HCT116 (cell line): ENCODE measurements around the gene NEUROD4. TPM values are rescaled to one million over a fixed set of nuclear protein-coding genes. Genes with fewer than 3 reads are reported as not detected.

Experiments used
- ATAC-seq: fragments of 200-7000 bp; cut with Tn5 transposase; 2 replicates; pipeline ENCODE4 v1.9.1; 2020; ENCODE audit warnings: mild to moderate bottlenecking, moderate library complexity
- BruUV-seq: library from RNA; stranded (reverse); fragments of 400-500 nt; replicated peaks from 2 replicates; lab custom pipeline; 2021; lab: Mats Ljungman, UMichigan
- CTCF ChIA-PET: fragments of 300-600 bp; sonication (Branson Sonifier 250); formaldehyde crosslinking; loops from one replicate; lab custom pipeline; 2021; ENCODE audit warnings: antibody characterized with exemption; lab: Charles Lee
- POLR2A ChIA-PET: fragments of 300-600, 350-600 bp; sonication (Branson Sonifier 250); formaldehyde crosslinking; loops from one replicate; lab custom pipeline; 2021; ENCODE audit warnings: antibody characterized with exemption; lab: Charles Lee
- RAD21 ChIA-PET, 2 experiments: fragments of 300-600 bp; sonication (Branson Sonifier 250); formaldehyde crosslinking; loops; one replicate each; lab custom pipeline; 2023; ENCODE audit warnings: low total read pairs in 2 of 2; ENCODE audit not compliant: uncharacterized antibody in 2 of 2, unreplicated experiment in 2 of 2, low non-redundant PET in 1 of 2; lab: Charles Lee
- DNase-seq: peaks from one replicate; pipeline ENCODE4 v3.0.0-alpha.2; 2010; ENCODE audit warnings: low read depth, low spot score
- H2AFZ ChIP-seq: fragments of 200-600 bp; shearing (Covaris generic), sonication (generic); 2 replicates; pipeline ENCODE4 v1.6.1; 2017; ENCODE audit warnings: low read depth, mixed run types, mixed read lengths, antibody characterized with exemption, low read length; ENCODE audit not compliant: poor library complexity, severe bottlenecking
- H3K27ac ChIP-seq: 2 replicates; pipeline ENCODE4 v1.5.1; 2012; ENCODE audit warnings: low read depth, low read length
- H3K27me3 ChIP-seq: fragments of 200-600 bp; sonication (generic); 2 replicates; pipeline ENCODE4 v1.6.1; 2016; ENCODE audit warnings: mixed run types, low read length, mixed read lengths; ENCODE audit not compliant: insufficient read depth
- H3K36me3 ChIP-seq, 2 experiments: fragments of 200-500 bp in 1 of 2; fragments of 200-600 bp in 1 of 2; sonication (Bioruptor generic) in 1 of 2; sonication (generic) in 1 of 2; 2 replicates each; pipeline versions ENCODE4 v1.5.1 to v1.6.1; 2014 to 2016; ENCODE audit warnings: low read length in 2 of 2, inconsistent platforms in 1 of 2, mixed read lengths in 1 of 2, mixed run types in 1 of 2; ENCODE audit not compliant: insufficient read depth in 2 of 2, control insufficient read depth in 1 of 2
- H3K4me1 ChIP-seq, 2 experiments: fragments of 200-600 bp in 1 of 2; sonication (generic) in 1 of 2; 2 replicates each; pipeline versions ENCODE4 v1.5.1 to v1.6.1; 2012 to 2017; ENCODE audit warnings: low read length in 2 of 2, inconsistent platforms in 1 of 2, mild to moderate bottlenecking in 1 of 2, mixed read lengths in 1 of 2, mixed run types in 1 of 2, moderate library complexity in 1 of 2; ENCODE audit not compliant: insufficient read depth in 2 of 2, control insufficient read depth in 1 of 2
- H3K4me2 ChIP-seq: fragments of 200-600 bp; sonication (generic); 2 replicates; pipeline ENCODE4 v1.6.1; 2017; ENCODE audit warnings: mixed run types, low read length, mixed read lengths
- H3K4me3 ChIP-seq, 2 experiments: fragments of 200-600 bp in 1 of 2; sonication (generic) in 1 of 2; replicated peaks in 1 of 2; 2 replicates each; pipeline ENCODE4 v1.5.1; 2011 to 2016; ENCODE audit warnings: low read length in 2 of 2, control low read depth in 1 of 2, low read depth in 1 of 2, mild to moderate bottlenecking in 1 of 2, mixed read lengths in 1 of 2, mixed run types in 1 of 2
- H3K79me2 ChIP-seq: fragments of 200-600 bp; sonication (generic); 2 replicates; pipeline ENCODE4 v1.6.1; 2017; ENCODE audit warnings: mild to moderate bottlenecking, mixed run types, low read length, moderate library complexity, mixed read lengths; ENCODE audit not compliant: insufficient read depth
- H3K9ac ChIP-seq: fragments of 200-600 bp; sonication (generic); 2 replicates; pipeline ENCODE4 v1.6.1; 2016; ENCODE audit warnings: low read length, mixed read lengths
- H3K9me2 ChIP-seq: fragments of 200-600 bp; sonication (generic), shearing (Covaris generic); 2 replicates; pipeline ENCODE4 v1.6.1; 2017; ENCODE audit warnings: mixed run types, mild to moderate bottlenecking, moderate library complexity; ENCODE audit not compliant: insufficient read depth
- H3K9me3 ChIP-seq, 2 experiments: fragments of 200-500 bp in 1 of 2; fragments of 200-600 bp in 1 of 2; sonication (Bioruptor generic) in 1 of 2; sonication (generic) in 1 of 2; 2 replicates each; pipeline ENCODE4 v1.6.1; 2014 to 2017; ENCODE audit warnings: low read length in 2 of 2, mixed read lengths in 2 of 2, inconsistent platforms in 1 of 2, low read depth in 1 of 2, mild to moderate bottlenecking in 1 of 2, mixed run types in 1 of 2, moderate library complexity in 1 of 2; ENCODE audit not compliant: control insufficient read depth in 1 of 2, insufficient read depth in 1 of 2
- H4K20me1 ChIP-seq: fragments of 200-600 bp; sonication (generic), shearing (Covaris generic); 2 replicates; pipeline ENCODE4 v1.6.1; 2017; ENCODE audit warnings: mixed run types, mild to moderate bottlenecking, moderate library complexity; ENCODE audit not compliant: insufficient read depth
- ATF3 ChIP-seq: IDR thresholded peaks from 2 replicates; pipeline ENCODE4 v1.6.1; 2012
- CTCF ChIP-seq, 3 experiments: fragments of 200-600 bp in 1 of 3; sonication (generic) in 1 of 3; IDR thresholded peaks in 2 of 3; conservative IDR thresholded peaks in 1 of 3; 2 replicates each; pipeline ENCODE4 v1.5.1; 2012 to 2017; ENCODE audit warnings: low read depth in 2 of 3, low read length in 2 of 3, antibody characterized with exemption in 1 of 3, borderline replicate concordance in 1 of 3, control low read depth in 1 of 3, mild to moderate bottlenecking in 1 of 3, mixed read lengths in 1 of 3, mixed run types in 1 of 3, moderate library complexity in 1 of 3; ENCODE audit not compliant: insufficient read depth in 1 of 3
- EGR1 ChIP-seq: IDR thresholded peaks from 2 replicates; pipeline ENCODE4 v1.6.1; 2012; ENCODE audit warnings: low read depth
- ELF1 ChIP-seq: IDR thresholded peaks from 2 replicates; pipeline ENCODE4 v1.6.1; 2012; ENCODE audit warnings: low read depth, borderline replicate concordance
- EZH2phosphoT487 ChIP-seq: fragments of 200-600 bp; IDR thresholded peaks from 2 replicates; pipeline ENCODE4 v1.6.1; 2018; ENCODE audit warnings: antibody characterized with exemption, borderline replicate concordance
- MAX ChIP-seq: IDR thresholded peaks from 2 replicates; pipeline ENCODE4 v1.6.1; 2012
- POLR2A ChIP-seq: IDR thresholded peaks from 2 replicates; pipeline ENCODE4 v1.7.0; 2011; ENCODE audit warnings: borderline replicate concordance; ENCODE audit not compliant: insufficient read depth, insufficient read length; ENCODE audit errors: extremely low read depth
- POLR2AphosphoS5 ChIP-seq: IDR thresholded peaks from 2 replicates; pipeline ENCODE4 v1.6.1; 2011; ENCODE audit warnings: mild to moderate bottlenecking, low read depth, low read length, moderate library complexity
- RAD21 ChIP-seq: IDR thresholded peaks from 2 replicates; pipeline ENCODE4 v1.6.1; 2012; ENCODE audit warnings: low read depth, mild to moderate bottlenecking
- SIN3A ChIP-seq: IDR thresholded peaks from 2 replicates; pipeline ENCODE4 v1.6.1; 2012; ENCODE audit warnings: low read depth
- SP1 ChIP-seq: IDR thresholded peaks from 2 replicates; pipeline ENCODE4 v1.6.1; 2012; ENCODE audit warnings: low read depth
- SRF ChIP-seq: IDR thresholded peaks from 2 replicates; pipeline ENCODE4 v1.6.1; 2012; ENCODE audit warnings: low read depth
- YY1 ChIP-seq: IDR thresholded peaks from 2 replicates; pipeline ENCODE4 v1.6.1; 2011; ENCODE audit warnings: low read length, low read depth, moderate library complexity, mild to moderate bottlenecking; ENCODE audit not compliant: insufficient replicate concordance; ENCODE audit errors: extremely low read depth
- ZBTB33 ChIP-seq: IDR thresholded peaks from 2 replicates; pipeline ENCODE4 v1.6.1; 2011; ENCODE audit warnings: mild to moderate bottlenecking, low read length, moderate library complexity; ENCODE audit not compliant: insufficient replicate concordance; ENCODE audit errors: extremely low read depth
- ZNF274 ChIP-seq: fragments of 200-500 bp; sonication (Bioruptor generic); IDR thresholded peaks from 2 replicates; pipeline ENCODE4 v1.6.1; 2014; ENCODE audit warnings: mild to moderate bottlenecking, low read depth, low read length, inconsistent platforms
- intact Hi-C: fragments of 100-400 bp; cut with micrococcal nuclease; formaldehyde crosslinking; loops from 2 replicates; pipeline ENCODE4 v1.10.0; 2022
- total RNA-seq: library from RNA; stranded (reverse); gene quantifications from one replicate; pipeline ENCODE4 v1.2.1, GENCODE V29; 2021; ENCODE audit not compliant: unreplicated experiment

The NEUROD4 gene
- total RNA-seq, 1 experiment from 2014 or later, result not detected

- no peak for DNase-seq
- H3K4me3 ChIP-seq, result no peak overlapping the region
- no peaks in the 10 kb centered on the region for H3K9me2 ChIP-seq
- H3K27me3 ChIP-seq, result peaks cover 60% of the 10 kb centered on the region
- no peak overlapping the region for H3K27ac ChIP-seq
- no peak for ATAC-seq
- TF ChIP-seq SP1 (no peak), EGR1 (no peak), ELF1 (no peak), SIN3A (no peak), SRF (no peak), POLR2AphosphoS5 (no peak), CTCF (IDR thresholded peaks at IDR 0.05 in 2 of 3, conservative IDR thresholded peaks at IDR 0.05 in 1 of 3; ENCODE audit: borderline replicate concordance in 1 of 3, insufficient read depth in 1 of 3, low read depth in 2 of 3, low read length in 2 of 3) (no peak), RAD21 (no peak), EZH2phosphoT487 (no peak), ZBTB33 (no peak), POLR2A (no peak), MAX (no peak), ZNF274 (no peak), YY1 (no peak), ATF3 (no peak)
- TF ChIP-seq, all 23 proteins: peak for 0
- no peaks in the 10 kb centered on the region for H4K20me1 ChIP-seq
- H3K4me1 ChIP-seq, result no peaks in the 10 kb centered on the region
- no TSS peak for BruUV-seq
- no peak overlapping the region for H2AFZ ChIP-seq
- H3K79me2 ChIP-seq, result no peaks in the 10 kb centered on the region
- H3K4me2 ChIP-seq, result no peak overlapping the region
- H3K9ac ChIP-seq, result no peak overlapping the region
- ChIA-PET POLR2A (no interaction called here), RAD21 (interaction anchor here in 1 of 2 experiments (0.8 kb wide), 1 partner anchor 367 kb away, joined by 3 read pairs; no protein-coding TSS in a partner anchor), CTCF (interaction anchor here (1.2 kb wide), 1 partner anchor 16 kb away, joined by 3 read pairs; no protein-coding TSS in a partner anchor)
- H3K9me3 ChIP-seq, result no peaks in the 10 kb centered on the region
- no peaks in the 10 kb centered on the region for H3K36me3 ChIP-seq
- intact Hi-C loops, result no loop called here
These were observed 10.7 kb upstream of the NEUROD4 start for GRCh38 chr12:55008944-55009585.
